ENCODE data around the gene CCNF.
A peak's percentile ranks its signal among the peaks of the same experiment; 100 is the strongest.

The CCNF gene

GRCh38 chr16:2495041-2495440, 65.8 kb downstream of the CCNF start:
- no peaks in the 10 kb centered on the region for H3K4me1 ChIP-seq (ENCODE audit: control extremely low read depth in 1 of 4, control insufficient read depth in 4 of 4, insufficient read depth in 4 of 4, low read length in 3 of 4)
- no peaks in the 10 kb centered on the region for H3K9me3 ChIP-seq (ENCODE audit: control extremely low read depth in 1 of 5, control insufficient read depth in 4 of 5, insufficient read depth in 2 of 5, low read depth in 1 of 5, low read length in 4 of 5)
- H3K4me3 ChIP-seq (ENCODE audit: control insufficient read depth in 1 of 7, extremely low read depth in 1 of 7, insufficient read depth in 4 of 7, low read depth in 2 of 7, low read length in 6 of 7) = no peak overlapping the region
- H3K27me3 ChIP-seq (replicated peaks in 2 of 5; ENCODE audit: control insufficient read depth in 4 of 5, insufficient read depth in 5 of 5, low read length in 4 of 5) = no peaks in the 10 kb centered on the region
- peaks cover 0 to 64% (median 30%) of the 10 kb centered on the region in 4 experiments for H3K36me3 ChIP-seq (ENCODE audit: control insufficient read depth in 4 of 4, insufficient read depth in 4 of 4, low read length in 3 of 4)
- ChIA-PET POLR2A (no interaction called here), CTCF (no interaction called here)
- 94% methylated on average over 5 of the region's 5 CpGs for WGBS (ENCODE audit: insufficient coverage)
- no peak for DNase-seq
- H3K27ac ChIP-seq (ENCODE audit: insufficient read depth in 1 of 2, low read depth in 1 of 2, low read length in 2 of 2, poor library complexity in 1 of 2, severe bottlenecking in 2 of 2) = no peak overlapping the region

- no peak overlapping the region for H3K4me3 ChIP-seq (ENCODE audit: control insufficient read depth in 1 of 7, extremely low read depth in 1 of 7, insufficient read depth in 4 of 7, low read depth in 2 of 7, low read length in 6 of 7)
- 97% methylated on average over 62 of the region's 62 CpGs for WGBS (ENCODE audit: insufficient coverage)
- POLR2A ChIA-PET = interaction anchor here (0.6 kb wide), 1 partner anchor 31 kb away, joined by 3 read pairs; no protein-coding TSS in a partner anchor
- DNase-seq = no peak
- peaks cover 0 to 61% (median 32%) of the 10 kb centered on the region in 4 experiments for H3K36me3 ChIP-seq (ENCODE audit: control insufficient read depth in 4 of 4, insufficient read depth in 4 of 4, low read length in 3 of 4)
- CTCF ChIA-PET = interaction anchor here (0.9 to 1.3 kb wide), 2 partner anchors 8 to 14 kb away, joined by 3 to 4 read pairs; no protein-coding TSS in a partner anchor
- H3K27me3 ChIP-seq (replicated peaks in 2 of 5; ENCODE audit: control insufficient read depth in 4 of 5, insufficient read depth in 5 of 5, low read length in 4 of 5) = no peaks in the 10 kb centered on the region
- H3K9me3 ChIP-seq (ENCODE audit: control extremely low read depth in 1 of 5, control insufficient read depth in 4 of 5, insufficient read depth in 2 of 5, low read depth in 1 of 5, low read length in 4 of 5) = no peaks in the 10 kb centered on the region
- peaks cover 0 to 5% (median 2%) of the 10 kb centered on the region in 4 experiments for H3K4me1 ChIP-seq (ENCODE audit: control extremely low read depth in 1 of 4, control insufficient read depth in 4 of 4, insufficient read depth in 4 of 4, low read length in 3 of 4)
- no peak overlapping the region for H3K27ac ChIP-seq (ENCODE audit: insufficient read depth in 1 of 2, low read depth in 1 of 2, low read length in 2 of 2, poor library complexity in 1 of 2, severe bottlenecking in 2 of 2)
Observed at GRCh38 chr16:2496223-2497115, 67.2 kb downstream of the CCNF start.

- Histone ChIP-seq H3K9me3 (ENCODE audit: control extremely low read depth in 1 of 5, control insufficient read depth in 4 of 5, insufficient read depth in 2 of 5, low read depth in 1 of 5, low read length in 4 of 5) (no peaks in the 10 kb centered on the region), H3K4me1 (ENCODE audit: control extremely low read depth in 1 of 4, control insufficient read depth in 4 of 4, insufficient read depth in 4 of 4, low read length in 3 of 4) (peaks cover 0 to 13% (median 9%) of the 10 kb centered on the region in 4 experiments), H3K27ac (ENCODE audit: insufficient read depth in 1 of 2, low read depth in 1 of 2, low read length in 2 of 2, poor library complexity in 1 of 2, severe bottlenecking in 2 of 2) (no peak overlapping the region), H3K36me3 (ENCODE audit: control insufficient read depth in 4 of 4, insufficient read depth in 4 of 4, low read length in 3 of 4) (peaks cover 0 to 62% (median 33%) of the 10 kb centered on the region in 4 experiments), H3K4me3 (ENCODE audit: control insufficient read depth in 1 of 7, extremely low read depth in 1 of 7, insufficient read depth in 4 of 7, low read depth in 2 of 7, low read length in 6 of 7) (no peak overlapping the region), H3K27me3 (replicated peaks in 2 of 5; ENCODE audit: control insufficient read depth in 4 of 5, insufficient read depth in 5 of 5, low read length in 4 of 5) (no peaks in the 10 kb centered on the region)
- ChIA-PET POLR2A (interaction anchor here (0.6 kb wide), 1 partner anchor 31 kb away, joined by 3 read pairs; no protein-coding TSS in a partner anchor), CTCF (interaction anchor here (0.9 to 1.3 kb wide), 2 partner anchors 9 to 15 kb away, joined by 3 to 4 read pairs; no protein-coding TSS in a partner anchor)
- 95% methylated on average over 21 of the region's 21 CpGs for WGBS (ENCODE audit: insufficient coverage)
- no peak for DNase-seq
Observed at GRCh38 chr16:2497116-2497630, 67.9 kb downstream of the CCNF start.

GRCh38 chr16:2497695-2498484, 68.6 kb downstream of the CCNF start:
- no peak for DNase-seq
- H3K9me3 ChIP-seq (ENCODE audit: control extremely low read depth in 1 of 5, control insufficient read depth in 4 of 5, insufficient read depth in 2 of 5, low read depth in 1 of 5, low read length in 4 of 5) = no peaks in the 10 kb centered on the region
- H3K4me1 ChIP-seq (ENCODE audit: control extremely low read depth in 1 of 4, control insufficient read depth in 4 of 4, insufficient read depth in 4 of 4, low read length in 3 of 4) = peaks cover 0 to 20% (median 16%) of the 10 kb centered on the region in 4 experiments
- peak overlapping the region in 1 of 2 experiments; percentile 25 for H3K27ac ChIP-seq (ENCODE audit: insufficient read depth in 1 of 2, low read depth in 1 of 2, low read length in 2 of 2, poor library complexity in 1 of 2, severe bottlenecking in 2 of 2)
- CTCF ChIA-PET = interaction anchor here (0.7 to 1.3 kb wide), 3 partner anchors 10 to 29 kb away, joined by 4 to 7 read pairs (median 4); no protein-coding TSS in a partner anchor
- WGBS (ENCODE audit: insufficient coverage) = 91% methylated on average over 26 of the region's 26 CpGs
- H3K36me3 ChIP-seq (ENCODE audit: control insufficient read depth in 4 of 4, insufficient read depth in 4 of 4, low read length in 3 of 4) = peaks cover 0 to 61% (median 33%) of the 10 kb centered on the region in 4 experiments
- H3K4me3 ChIP-seq (ENCODE audit: control insufficient read depth in 1 of 7, extremely low read depth in 1 of 7, insufficient read depth in 4 of 7, low read depth in 2 of 7, low read length in 6 of 7) = no peak overlapping the region
- H3K27me3 ChIP-seq (replicated peaks in 2 of 5; ENCODE audit: control insufficient read depth in 4 of 5, insufficient read depth in 5 of 5, low read length in 4 of 5) = no peaks in the 10 kb centered on the region
- POLR2A ChIA-PET = no interaction called here

- Histone ChIP-seq H3K27me3 (replicated peaks in 2 of 5; ENCODE audit: control insufficient read depth in 4 of 5, insufficient read depth in 5 of 5, low read length in 4 of 5) (no peaks in the 10 kb centered on the region), H3K36me3 (ENCODE audit: control insufficient read depth in 4 of 4, insufficient read depth in 4 of 4, low read length in 3 of 4) (peaks cover 0 to 57% (median 33%) of the 10 kb centered on the region in 4 experiments), H3K9me3 (ENCODE audit: control extremely low read depth in 1 of 5, control insufficient read depth in 4 of 5, insufficient read depth in 2 of 5, low read depth in 1 of 5, low read length in 4 of 5) (no peaks in the 10 kb centered on the region), H3K4me1 (ENCODE audit: control extremely low read depth in 1 of 4, control insufficient read depth in 4 of 4, insufficient read depth in 4 of 4, low read length in 3 of 4) (peaks cover 0 to 22% (median 18%) of the 10 kb centered on the region in 4 experiments), H3K27ac (ENCODE audit: insufficient read depth in 1 of 2, low read depth in 1 of 2, low read length in 2 of 2, poor library complexity in 1 of 2, severe bottlenecking in 2 of 2) (no peak overlapping the region), H3K4me3 (ENCODE audit: control insufficient read depth in 1 of 7, extremely low read depth in 1 of 7, insufficient read depth in 4 of 7, low read depth in 2 of 7, low read length in 6 of 7) (no peak overlapping the region)
- no peak for DNase-seq
- WGBS (ENCODE audit: insufficient coverage) = 86% methylated on average over 6 of the region's 15 CpGs
- ChIA-PET POLR2A (no interaction called here), CTCF (interaction anchor here (0.7 to 1.5 kb wide), 3 partner anchors 10 to 30 kb away, joined by 3 to 7 read pairs (median 4); no protein-coding TSS in a partner anchor)
Observed at GRCh38 chr16:2498531-2499253, 69.4 kb downstream of the CCNF start.

GRCh38 chr16:2499454-2499853, 70.2 kb downstream of the CCNF start:
- ChIA-PET POLR2A (no interaction called here), CTCF (interaction anchor here (0.8 to 4.2 kb wide), 5 partner anchors 10 to 70 kb away, joined by 3 to 42 read pairs (median 4); partner anchors contain the start of gene CCNF)
- no peaks in the 10 kb centered on the region for H3K9me3 ChIP-seq (ENCODE audit: control extremely low read depth in 1 of 5, control insufficient read depth in 4 of 5, insufficient read depth in 2 of 5, low read depth in 1 of 5, low read length in 4 of 5)
- WGBS (ENCODE audit: insufficient coverage) = 100% methylated on average over 3 of the region's 6 CpGs
- H3K4me1 ChIP-seq (ENCODE audit: control extremely low read depth in 1 of 4, control insufficient read depth in 4 of 4, insufficient read depth in 4 of 4, low read length in 3 of 4) = peaks cover 0 to 22% (median 18%) of the 10 kb centered on the region in 4 experiments
- H3K4me3 ChIP-seq (ENCODE audit: control insufficient read depth in 1 of 7, extremely low read depth in 1 of 7, insufficient read depth in 4 of 7, low read depth in 2 of 7, low read length in 6 of 7) = no peak overlapping the region
- no peak for DNase-seq
- H3K36me3 ChIP-seq (ENCODE audit: control insufficient read depth in 4 of 4, insufficient read depth in 4 of 4, low read length in 3 of 4) = peaks cover 0 to 56% (median 33%) of the 10 kb centered on the region in 4 experiments
- H3K27ac ChIP-seq (ENCODE audit: insufficient read depth in 1 of 2, low read depth in 1 of 2, low read length in 2 of 2, poor library complexity in 1 of 2, severe bottlenecking in 2 of 2) = no peak overlapping the region
- no peaks in the 10 kb centered on the region for H3K27me3 ChIP-seq (replicated peaks in 2 of 5; ENCODE audit: control insufficient read depth in 4 of 5, insufficient read depth in 5 of 5, low read length in 4 of 5)

All from common myeloid progenitor, CD34-positive (primary cell).